Ovary (tissue), 3 donors: ENCODE results near the gene CARM1.

Experiments used
- CTCF ChIP-seq, 3 donors: fragments of 450-650 bp in 2 of 3; fragments of 200-600 bp in 1 of 3; IDR thresholded peaks; one replicate each; pipeline versions ENCODE4 v1.5.1 to v1.8.0; 2016 to 2022; ENCODE audit warnings: antibody characterized with exemption in 3 of 3, mild to moderate bottlenecking in 1 of 3
- EP300 ChIP-seq: sonication (generic); formaldehyde crosslinking; IDR thresholded peaks from one replicate; pipeline ENCODE4 v1.6.1; 2017; ENCODE audit warnings: antibody characterized with exemption
- donor health status: DM: no; HTN: no; CAD: no.

GRCh38 chr19:10876459-10877240 is 5.3 kb downstream of the CARM1 start:
- TF ChIP-seq EP300 (no peak), CTCF (IDR thresholded peaks at IDR 0.05) (no peak)
